ENCODE results near the gene ODR4.
A peak's percentile ranks its signal among the peaks of the same experiment; 100 is the strongest.
"Not testable (repeated sequence)": the region's sequence is repeated elsewhere in the genome, so short reads cannot be mapped to it uniquely, and the experiment has no call there.

The ODR4 gene

GRCh38 chr1:186446152-186446551 lies 70.5 kb downstream of the ODR4 start:
- no peaks in the 10 kb centered on the region for H3K79me2 ChIP-seq (ENCODE audit: insufficient read depth, low read length)
- H3K4me2 ChIP-seq (ENCODE audit: low read depth, low read length, poor library complexity, severe bottlenecking) = no peak overlapping the region
- H3K9ac ChIP-seq (ENCODE audit: low read length) = no peak overlapping the region
- H3F3A ChIP-seq (ENCODE audit: insufficient read depth) = no peaks in the 10 kb centered on the region
- H4K20me1 ChIP-seq (ENCODE audit: low read depth, low read length) = no peaks in the 10 kb centered on the region
- H3K9me2 ChIP-seq (replicated peaks; ENCODE audit: insufficient read depth, low read length) = no peaks in the 10 kb centered on the region
- TF ChIP-seq EZH2phosphoT487 (conservative IDR thresholded peaks at IDR 0.05; ENCODE audit: low read length) (no peak), CTCF (IDR thresholded peaks at IDR 0.05; ENCODE audit: insufficient read depth, low read length, poor library complexity, severe bottlenecking) (no peak)
- no peak overlapping the region for H2AFZ ChIP-seq (ENCODE audit: low read depth, low read length, severe bottlenecking)
- no peaks in the 10 kb centered on the region for H3K36me3 ChIP-seq (ENCODE audit: low read length)
- H3K27ac ChIP-seq (ENCODE audit: low read depth, low read length) = no peak overlapping the region
- H3K9me3 ChIP-seq (ENCODE audit: insufficient read depth, low read length) = no peaks in the 10 kb centered on the region
- no peak overlapping the region for H3K4me3 ChIP-seq (ENCODE audit: insufficient read depth, low read length, poor library complexity, severe bottlenecking)
- no peaks in the 10 kb centered on the region for H3K27me3 ChIP-seq (ENCODE audit: low read length)

- Histone ChIP-seq H4K20me1 (ENCODE audit: low read depth, low read length) (no peaks in the 10 kb centered on the region), H3K9ac (ENCODE audit: low read length) (no peak overlapping the region), H3K27me3 (ENCODE audit: low read length) (no peaks in the 10 kb centered on the region), H3K9me2 (replicated peaks; ENCODE audit: insufficient read depth, low read length) (no peaks in the 10 kb centered on the region), H2AFZ (ENCODE audit: low read depth, low read length, severe bottlenecking) (no peak overlapping the region), H3K27ac (ENCODE audit: low read depth, low read length) (no peak overlapping the region), H3K4me2 (ENCODE audit: low read depth, low read length, poor library complexity, severe bottlenecking) (no peak overlapping the region), H3K4me3 (ENCODE audit: insufficient read depth, low read length, poor library complexity, severe bottlenecking) (no peak overlapping the region), H3K9me3 (ENCODE audit: insufficient read depth, low read length) (no peaks in the 10 kb centered on the region), H3K79me2 (ENCODE audit: insufficient read depth, low read length) (no peaks in the 10 kb centered on the region), H3K36me3 (ENCODE audit: low read length) (no peaks in the 10 kb centered on the region), H3F3A (ENCODE audit: insufficient read depth) (no peaks in the 10 kb centered on the region)
- TF ChIP-seq CTCF (IDR thresholded peaks at IDR 0.05; ENCODE audit: insufficient read depth, low read length, poor library complexity, severe bottlenecking) = no peak
- TF ChIP-seq EZH2phosphoT487 (conservative IDR thresholded peaks at IDR 0.05; ENCODE audit: low read length) = no peak
Measured at GRCh38 chr1:186454981-186455380, 79.3 kb downstream of the ODR4 start.

- Histone ChIP-seq H3K79me2 (ENCODE audit: insufficient read depth, low read length) (no peaks in the 10 kb centered on the region), H4K20me1 (ENCODE audit: low read depth, low read length) (no peaks in the 10 kb centered on the region), H3F3A (ENCODE audit: insufficient read depth) (no peaks in the 10 kb centered on the region), H3K27me3 (ENCODE audit: low read length) (no peaks in the 10 kb centered on the region), H3K9ac (ENCODE audit: low read length) (no peak overlapping the region), H3K9me2 (replicated peaks; ENCODE audit: insufficient read depth, low read length) (no peaks in the 10 kb centered on the region), H2AFZ (ENCODE audit: low read depth, low read length, severe bottlenecking) (peak overlapping the region; percentile 1), H3K4me3 (ENCODE audit: insufficient read depth, low read length, poor library complexity, severe bottlenecking) (no peak overlapping the region), H3K27ac (ENCODE audit: low read depth, low read length) (no peak overlapping the region), H3K9me3 (ENCODE audit: insufficient read depth, low read length) (no peaks in the 10 kb centered on the region), H3K4me2 (ENCODE audit: low read depth, low read length, poor library complexity, severe bottlenecking) (peak overlapping the region; percentile 11), H3K36me3 (ENCODE audit: low read length) (no peaks in the 10 kb centered on the region)
- no peak for TF ChIP-seq EZH2phosphoT487 (conservative IDR thresholded peaks at IDR 0.05; ENCODE audit: low read length)
- no peak for TF ChIP-seq CTCF (IDR thresholded peaks at IDR 0.05; ENCODE audit: insufficient read depth, low read length, poor library complexity, severe bottlenecking)
Measured at GRCh38 chr1:186456729-186457255, 81.2 kb downstream of the ODR4 start.

GRCh38 chr1:186459161-186459560 lies 83.5 kb downstream of the ODR4 start:
- H3K27me3 ChIP-seq (ENCODE audit: low read length); H3K9me2 ChIP-seq (replicated peaks; ENCODE audit: insufficient read depth, low read length); H3K79me2 ChIP-seq (ENCODE audit: insufficient read depth, low read length); H3K9me3 ChIP-seq (ENCODE audit: insufficient read depth, low read length); H4K20me1 ChIP-seq (ENCODE audit: low read depth, low read length); H2AFZ ChIP-seq (ENCODE audit: low read depth, low read length, severe bottlenecking); H3K9ac ChIP-seq (ENCODE audit: low read length); H3K36me3 ChIP-seq (ENCODE audit: low read length); H3K4me2 ChIP-seq (ENCODE audit: low read depth, low read length, poor library complexity, severe bottlenecking); H3F3A ChIP-seq (ENCODE audit: insufficient read depth); H3K4me3 ChIP-seq (ENCODE audit: insufficient read depth, low read length, poor library complexity, severe bottlenecking); H3K27ac ChIP-seq (ENCODE audit: low read depth, low read length): not testable (repeated sequence)

Data from SU-DHL-6 (cell line).